HS-5 (cell line): ENCODE results near the gene NDUFA7.
"Not testable (repeated sequence)": the region's sequence is repeated elsewhere in the genome, so short reads cannot be mapped to it uniquely, and the experiment has no call there.

ENCODE experiments used
- DNase-seq: peaks from one replicate; pipeline ENCODE4 v3.0.0-alpha.2; 2012; ENCODE audit warnings: low read depth

The NDUFA7 gene

DNA sequence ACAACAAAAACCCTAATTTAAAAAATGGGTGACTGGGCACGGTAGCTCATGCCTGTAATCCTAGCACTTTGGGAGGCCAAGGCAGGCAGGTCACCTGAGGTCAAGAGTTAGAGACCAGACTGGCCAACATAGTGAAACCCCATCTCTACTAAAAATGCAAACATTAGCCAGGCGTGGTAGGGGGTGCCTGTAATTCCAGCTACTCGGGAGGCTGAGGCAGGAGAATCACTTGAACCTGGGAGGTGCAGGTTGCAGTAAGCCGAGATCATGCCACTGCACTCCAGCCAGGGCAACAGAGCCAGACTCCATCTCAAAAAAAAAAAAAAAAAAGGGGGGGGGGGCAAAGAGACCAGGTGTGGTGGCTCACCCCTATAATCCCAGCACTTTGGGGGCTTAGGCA, 56.9 kb downstream of the NDUFA7 start:
- not testable (repeated sequence) for DNase-seq

DNA sequence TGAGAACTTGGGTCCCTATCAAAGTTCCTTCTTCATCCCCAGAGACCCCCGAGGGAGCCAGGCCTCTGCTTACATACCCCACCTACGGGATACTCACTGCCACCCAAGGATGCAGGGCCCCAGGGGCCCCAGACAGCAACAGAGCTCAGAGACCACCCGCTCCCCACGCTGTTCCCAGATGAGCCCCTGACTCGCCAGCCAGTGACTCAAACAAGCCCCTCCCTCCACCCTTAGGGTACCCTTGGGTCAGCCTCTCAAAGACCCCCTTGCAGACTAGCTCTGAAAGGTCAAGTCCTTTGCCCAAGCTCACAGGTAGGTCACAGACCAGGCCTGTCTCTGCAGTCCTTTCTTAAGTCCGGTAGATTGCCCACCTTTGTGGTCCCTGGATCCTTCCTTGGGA, 58.7 kb downstream of the NDUFA7 start:
- no peak for DNase-seq

DNA sequence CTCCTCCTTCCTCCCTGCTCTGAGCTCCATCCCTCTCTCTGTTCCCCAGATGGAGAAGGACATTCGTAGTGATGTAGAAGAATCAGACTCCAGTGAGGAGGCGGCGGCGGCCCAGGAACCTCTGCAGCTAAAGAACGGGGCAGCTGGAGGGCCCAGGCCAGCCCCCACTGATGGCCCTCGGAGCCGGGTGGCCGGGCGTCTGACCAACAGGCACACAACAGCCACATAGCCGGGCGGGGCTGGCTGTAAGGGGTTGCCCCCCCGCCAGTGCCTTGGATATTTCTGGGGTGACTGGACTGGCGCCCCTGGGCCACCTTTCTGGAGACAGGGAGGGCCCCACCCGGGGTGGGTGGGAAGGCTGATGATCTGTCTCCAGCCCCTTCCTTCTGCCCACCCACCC, 59.3 kb downstream of the NDUFA7 start:
- no peak for DNase-seq

DNA sequence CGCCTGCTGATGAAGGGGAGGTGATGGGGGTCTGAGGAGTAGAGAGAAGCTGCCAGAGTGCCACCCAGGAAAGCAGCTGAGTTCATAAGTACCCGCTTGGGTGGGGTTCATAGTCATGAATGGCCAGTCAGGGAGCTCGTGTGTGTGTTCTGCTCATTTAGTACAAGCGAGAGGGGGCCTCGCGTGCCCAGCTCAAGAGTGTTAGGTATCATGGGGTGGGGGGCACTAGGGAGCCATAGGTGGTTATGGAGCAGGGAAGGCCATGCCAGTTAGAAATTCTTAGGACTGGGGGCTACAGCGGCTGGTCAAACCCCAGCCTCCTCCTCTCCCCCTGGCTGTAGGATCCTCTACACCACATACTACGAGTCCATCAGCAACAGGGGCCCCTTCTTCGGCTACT, 59.8 kb downstream of the NDUFA7 start:
- no peak for DNase-seq
